ENCODE results near the gene PRR29. TPM values are rescaled to one million over a fixed set of nuclear protein-coding genes. Genes with fewer than 3 reads are reported as not detected.
A peak's percentile ranks its signal among the peaks of the same experiment; 100 is the strongest.
"Not testable (repeated sequence)": the region's sequence is repeated elsewhere in the genome, so short reads cannot be mapped to it uniquely, and the experiment has no call there.

The PRR29 gene
- total RNA-seq, 1 donor from 2014 or later: 0.43 TPM

DNA sequence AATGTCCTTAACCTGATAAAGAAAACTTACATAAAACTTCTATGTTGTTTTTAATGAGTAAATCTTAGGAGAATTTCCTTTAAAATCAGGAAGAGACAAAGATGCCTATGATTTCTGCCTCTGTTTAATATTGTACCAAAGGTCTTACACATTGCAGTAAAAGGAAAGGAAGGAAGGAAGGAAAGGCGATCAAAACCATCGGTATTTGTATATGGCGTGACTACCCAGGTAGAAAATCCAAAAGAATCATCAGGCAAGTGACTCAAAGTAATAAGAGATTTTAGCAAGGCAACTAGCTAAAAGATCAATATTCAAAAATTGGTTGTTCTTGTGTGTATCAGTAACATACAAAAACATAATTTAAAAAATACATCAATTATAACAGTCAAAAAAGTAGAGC, 18.8 kb downstream of the PRR29 start:
- Histone ChIP-seq H3K4me3 (no peak overlapping the region), H3K9me3 (no peaks in the 10 kb centered on the region), H3K36me3 (no peaks in the 10 kb centered on the region), H3K4me1 (peaks cover 17% of the 10 kb centered on the region), H3K27me3 (no peaks in the 10 kb centered on the region), H3K27ac (peak overlapping the region; percentile 28)
- no peak for TF ChIP-seq CTCF (IDR thresholded peaks at IDR 0.05)
- intact Hi-C loops (cut with DNase I): no loop called here
- ATAC-seq (no peak), DNase-seq (no peak)

DNA sequence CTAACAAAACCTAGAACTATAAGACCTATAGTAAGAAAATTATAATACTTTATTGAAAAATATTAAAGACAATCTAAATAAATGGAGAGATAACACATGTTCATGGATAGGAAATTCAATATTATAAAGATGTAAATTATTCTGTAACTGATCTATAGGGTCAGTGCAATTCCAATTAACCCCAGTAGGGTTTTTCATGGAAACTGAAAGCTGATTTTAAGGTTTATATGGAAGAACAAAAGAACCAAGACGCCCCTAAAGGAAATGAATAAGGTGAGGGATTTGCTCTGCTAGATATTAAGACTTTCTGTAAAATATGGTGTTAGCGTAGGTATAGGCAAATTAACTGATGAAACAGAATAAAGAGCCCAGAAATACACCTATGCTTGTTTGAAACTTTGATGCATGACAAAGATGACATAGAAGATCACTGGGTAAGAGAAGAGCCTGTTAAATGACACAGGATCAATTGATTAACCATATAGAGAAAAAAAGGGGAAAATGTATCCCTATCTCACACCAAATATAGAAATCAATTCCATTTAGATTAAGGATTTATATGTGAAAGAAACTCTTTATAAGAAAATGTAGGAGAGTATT, 19.3 kb downstream of the PRR29 start:
- Histone ChIP-seq H3K36me3 (no peaks in the 10 kb centered on the region), H3K27ac (no peak overlapping the region), H3K27me3 (no peaks in the 10 kb centered on the region), H3K4me3 (no peak overlapping the region), H3K9me3 (no peaks in the 10 kb centered on the region), H3K4me1 (peaks cover 18% of the 10 kb centered on the region)
- TF ChIP-seq CTCF (IDR thresholded peaks at IDR 0.05): peak; percentile 34
- DNase-seq: no peak
- no peak for ATAC-seq
- intact Hi-C loops (cut with DNase I): no loop called here

DNA sequence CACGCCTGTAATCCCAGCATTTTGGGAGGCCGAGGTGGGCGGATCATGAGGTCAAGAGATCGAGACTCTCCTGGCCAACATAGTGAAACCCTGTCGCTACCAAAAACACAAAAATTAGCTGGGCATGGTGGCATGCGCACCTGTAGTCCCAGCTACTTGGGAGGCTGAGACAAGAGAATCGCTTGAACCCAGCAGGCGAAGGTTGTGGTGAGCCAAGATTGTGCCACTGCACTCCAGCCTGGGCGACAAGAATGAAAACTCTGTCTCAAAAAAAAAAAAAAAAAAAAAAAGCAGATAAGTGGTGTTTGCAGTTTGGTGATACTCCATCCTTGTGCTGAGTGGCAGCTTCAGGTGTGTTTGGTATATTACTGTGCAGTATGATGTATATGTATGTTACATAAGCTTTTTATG, 21.4 kb downstream of the PRR29 start:
- intact Hi-C loops (cut with DNase I); H3K9me3 ChIP-seq; H3K36me3 ChIP-seq; H3K27me3 ChIP-seq; ATAC-seq; DNase-seq: not testable (repeated sequence)
- Histone ChIP-seq H3K4me1 (peaks cover 24% of the 10 kb centered on the region), H3K4me3 (peak overlapping the region; percentile 50), H3K27ac (peak overlapping the region; percentile 72)

- intact Hi-C loops (cut with DNase I): loop anchor here (10.0 kb wide), 1 partner anchor 105 kb away; the partner anchor contains the start of genes CSHL1 and GH1
Observed at GRCh38 chr17:64020056-64020766, 22.1 kb downstream of the PRR29 start, which contains the start of gene ICAM2. TSS of gene ICAM2 (minus strand) at chr17:64020633. CDS start at chr17:64006691, 13,942 bp downstream.

DNA sequence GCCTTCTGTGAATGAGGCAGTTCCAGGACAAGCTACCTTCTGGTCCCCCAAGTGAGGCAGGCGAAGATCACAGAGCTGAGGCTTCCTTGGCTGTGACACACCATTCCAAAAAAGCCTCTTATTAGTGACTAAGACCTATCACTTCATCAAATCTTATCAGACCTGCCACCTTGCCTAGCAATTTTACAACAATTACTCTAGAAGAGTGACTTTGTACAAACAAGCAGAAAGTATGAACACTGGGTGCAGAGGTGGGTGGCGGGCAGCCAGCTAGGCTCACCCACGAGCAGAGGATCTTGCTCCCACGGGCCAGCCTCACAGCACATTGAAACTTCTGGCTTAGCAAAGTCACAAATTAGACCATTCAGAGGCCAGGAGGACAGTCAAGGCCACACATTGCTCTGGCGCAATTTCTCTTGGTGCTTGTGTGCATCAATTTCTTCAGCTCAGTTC, 24.5 kb downstream of the PRR29 start:
- ATAC-seq: no peak
- Histone ChIP-seq H3K4me1 (peaks cover 19% of the 10 kb centered on the region), H3K27me3 (no peaks in the 10 kb centered on the region), H3K9me3 (no peaks in the 10 kb centered on the region), H3K27ac (no peak overlapping the region), H3K36me3 (no peaks in the 10 kb centered on the region), H3K4me3 (no peak overlapping the region)
- no peak for TF ChIP-seq CTCF (IDR thresholded peaks at IDR 0.05)
- DNase-seq: no peak
- intact Hi-C loops (cut with DNase I): loop anchor here (10.0 kb wide), 1 partner anchor 108 kb away; the partner anchor contains the start of genes CSHL1 and GH1

More at GRCh38 chr17:64020056-64020766, 22.1 kb downstream of the PRR29 start, which contains the start of gene ICAM2:
- no peak for TF ChIP-seq CTCF (IDR thresholded peaks at IDR 0.05)
- Histone ChIP-seq H3K27ac (peak within 1 kb of the TSS; percentile 72), H3K4me1 (peaks cover 23% of the 10 kb centered on the region), H3K4me3 (peak within 1 kb of the TSS; percentile 50), H3K27me3 (no peaks in the 10 kb centered on the region), H3K36me3 (no peaks in the 10 kb centered on the region), H3K9me3 (no peaks in the 10 kb centered on the region)
- DNase-seq: no peak
- ATAC-seq: peak; percentile 89

GRCh38 chr17:64024215-64024654, 26.1 kb downstream of the PRR29 start:
- Histone ChIP-seq H3K36me3 (no peaks in the 10 kb centered on the region), H3K9me3 (no peaks in the 10 kb centered on the region), H3K4me1 (peaks cover 19% of the 10 kb centered on the region), H3K27me3 (no peaks in the 10 kb centered on the region), H3K27ac (peak overlapping the region; percentile 36), H3K4me3 (no peak overlapping the region)
- ATAC-seq (no peak), DNase-seq (no peak)
- intact Hi-C loops (cut with DNase I): loop anchor here (10.0 kb wide), 1 partner anchor 109 kb away; the partner anchor contains the start of genes CSHL1 and GH1
- TF ChIP-seq CTCF (IDR thresholded peaks at IDR 0.05): no peak

All from upper lobe of right lung (tissue), 1 donor.